Testis (tissue), 2 donors: Measurements from ENCODE around the gene CUL7.

Source experiments
- CTCF ChIP-seq, 3 experiments: fragments of 450-650 bp in 2 of 3; fragments of 200-600 bp in 1 of 3; sonication (generic) in 1 of 3; IDR thresholded peaks; one replicate each; pipeline ENCODE4 v1.5.1; 2016 to 2019; ENCODE audit warnings: antibody characterized with exemption in 3 of 3, mild to moderate bottlenecking in 2 of 3, moderate library complexity in 1 of 3
- POLR2A ChIP-seq: fragments of 450-650 bp; IDR thresholded peaks from one replicate; pipeline ENCODE4 v1.6.1; 2017; ENCODE audit warnings: antibody characterized with exemption, mild to moderate bottlenecking, moderate library complexity

DNA sequence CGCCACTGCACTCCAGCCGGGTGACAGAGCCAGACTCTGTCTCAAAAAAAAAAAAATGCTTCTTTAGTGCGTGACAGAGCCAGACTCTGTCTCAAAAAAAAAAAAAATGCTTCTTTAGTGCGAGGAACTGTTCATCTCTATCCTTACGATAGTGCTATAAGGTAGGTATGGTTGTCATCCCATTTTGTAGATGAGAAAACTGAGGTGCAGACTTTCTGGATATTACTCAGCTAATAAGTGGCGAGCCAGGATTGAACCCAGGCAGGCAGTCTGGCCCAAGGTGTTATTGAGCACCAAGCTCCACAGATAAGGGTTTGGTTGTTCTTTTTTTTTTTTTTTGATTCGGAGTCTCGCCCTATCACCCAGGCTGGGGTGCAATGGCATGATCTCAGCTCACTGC lies 51.8 kb downstream of the CUL7 start:
- TF ChIP-seq CTCF (IDR thresholded peaks at IDR 0.05) (no peak), POLR2A (no peak)
